ENCODE results near the gene BPIFA2. TPM values are rescaled to one million over a fixed set of nuclear protein-coding genes. Genes with fewer than 3 reads are reported as not detected.
"Not testable (repeated sequence)": the region's sequence is repeated elsewhere in the genome, so short reads cannot be mapped to it uniquely, and the experiment has no call there.

The BPIFA2 gene
- total RNA-seq, 2 donors from 2014 or later: not detected

- Mint-ChIP-seq H3K9me3 (peaks cover 8% of the 10 kb centered on the region), H3K4me1 (no peaks in the 10 kb centered on the region), H3K4me3 (no peak overlapping the region), H3K27me3 (peaks cover 12% of the 10 kb centered on the region), H3K36me3 (ENCODE audit: low read depth) (no peaks in the 10 kb centered on the region), H3K27ac (no peak overlapping the region)
- no peak for ATAC-seq (replicated peaks)
Measured at GRCh38 chr20:33172781-33173180, 4.8 kb downstream of the BPIFA2 start.

- Mint-ChIP-seq H3K27ac (no peak overlapping the region), H3K36me3 (ENCODE audit: low read depth) (no peaks in the 10 kb centered on the region), H3K4me3 (no peak overlapping the region), H3K27me3 (peaks cover 4% of the 10 kb centered on the region), H3K4me1 (no peaks in the 10 kb centered on the region), H3K9me3 (no peaks in the 10 kb centered on the region)
- ATAC-seq (replicated peaks): no peak
Measured at GRCh38 chr20:33175123-33175522, 7.2 kb downstream of the BPIFA2 start.

GRCh38 chr20:33176101-33176500, 8.1 kb downstream of the BPIFA2 start:
- no peaks in the 10 kb centered on the region for H3K36me3 Mint-ChIP-seq (ENCODE audit: low read depth)
- H3K27me3 Mint-ChIP-seq: peaks cover 3% of the 10 kb centered on the region
- H3K4me1 Mint-ChIP-seq: no peaks in the 10 kb centered on the region
- no peaks in the 10 kb centered on the region for H3K9me3 Mint-ChIP-seq
- H3K27ac Mint-ChIP-seq: no peak overlapping the region
- ATAC-seq (replicated peaks): no peak
- H3K4me3 Mint-ChIP-seq: no peak overlapping the region

DNA sequence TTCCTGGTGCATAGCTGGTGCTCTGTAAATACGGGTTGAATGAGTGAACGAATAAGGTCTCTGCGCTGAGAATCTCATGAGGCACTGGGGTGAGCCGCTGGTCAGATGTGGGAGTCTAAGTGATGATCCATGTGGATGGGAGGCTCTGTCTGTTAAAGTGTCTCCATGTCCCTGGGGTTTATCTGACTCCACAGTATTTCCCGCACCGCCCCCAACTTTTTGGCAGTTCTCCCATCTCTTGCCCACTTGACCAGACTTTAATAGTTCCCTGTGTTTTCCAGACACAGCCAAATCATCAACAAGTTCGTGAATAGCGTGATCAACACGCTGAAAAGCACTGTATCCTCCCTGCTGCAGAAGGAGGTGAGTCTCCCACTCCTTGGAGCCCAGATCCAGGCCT, 9.9 kb downstream of the BPIFA2 start:
- Mint-ChIP-seq H3K27ac (no peak overlapping the region), H3K27me3 (no peaks in the 10 kb centered on the region), H3K4me3 (no peak overlapping the region), H3K36me3 (ENCODE audit: low read depth) (no peaks in the 10 kb centered on the region), H3K9me3 (no peaks in the 10 kb centered on the region), H3K4me1 (no peaks in the 10 kb centered on the region)
- no peak for ATAC-seq (replicated peaks)

DNA sequence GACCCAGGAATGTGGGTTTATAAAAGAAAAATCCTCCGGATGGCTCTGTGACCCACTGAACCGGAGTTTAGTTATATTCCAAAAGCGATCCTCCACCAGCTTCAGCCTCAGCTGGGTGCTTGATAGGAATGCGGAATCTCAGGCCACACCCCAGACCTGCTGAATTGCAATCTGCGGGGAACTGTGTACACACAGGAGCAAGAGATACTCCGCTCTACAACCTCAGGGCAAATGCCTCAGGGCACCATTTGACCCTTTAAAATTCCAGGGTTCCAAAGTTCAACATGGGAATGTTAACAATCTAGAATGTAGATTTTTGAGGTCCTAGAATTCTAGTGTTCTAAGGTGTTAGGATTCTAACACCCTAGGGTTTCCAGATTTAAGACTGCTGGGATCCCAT, 10.8 kb downstream of the BPIFA2 start:
- Mint-ChIP-seq H3K27ac (no peak overlapping the region), H3K4me3 (no peak overlapping the region), H3K9me3 (no peaks in the 10 kb centered on the region), H3K4me1 (no peaks in the 10 kb centered on the region), H3K36me3 (ENCODE audit: low read depth) (no peaks in the 10 kb centered on the region), H3K27me3 (no peaks in the 10 kb centered on the region)
- no peak for ATAC-seq (replicated peaks)

- H3K4me1 Mint-ChIP-seq: no peaks in the 10 kb centered on the region
- H3K9me3 Mint-ChIP-seq: no peaks in the 10 kb centered on the region
- no peak overlapping the region for H3K4me3 Mint-ChIP-seq
- no peak overlapping the region for H3K27ac Mint-ChIP-seq
- no peak for ATAC-seq (replicated peaks)
- H3K36me3 Mint-ChIP-seq (ENCODE audit: low read depth): no peaks in the 10 kb centered on the region
- H3K27me3 Mint-ChIP-seq: no peaks in the 10 kb centered on the region
Measured at GRCh38 chr20:33180169-33180568, 12.2 kb downstream of the BPIFA2 start.

- H3K27ac Mint-ChIP-seq: no peak overlapping the region
- ATAC-seq (replicated peaks): no peak
- H3K36me3 Mint-ChIP-seq (ENCODE audit: low read depth): no peaks in the 10 kb centered on the region
- H3K9me3 Mint-ChIP-seq: no peaks in the 10 kb centered on the region
- H3K4me1 Mint-ChIP-seq: no peaks in the 10 kb centered on the region
- no peak overlapping the region for H3K4me3 Mint-ChIP-seq
- H3K27me3 Mint-ChIP-seq: no peaks in the 10 kb centered on the region
Measured at GRCh38 chr20:33181482-33182093, 13.6 kb downstream of the BPIFA2 start.

DNA sequence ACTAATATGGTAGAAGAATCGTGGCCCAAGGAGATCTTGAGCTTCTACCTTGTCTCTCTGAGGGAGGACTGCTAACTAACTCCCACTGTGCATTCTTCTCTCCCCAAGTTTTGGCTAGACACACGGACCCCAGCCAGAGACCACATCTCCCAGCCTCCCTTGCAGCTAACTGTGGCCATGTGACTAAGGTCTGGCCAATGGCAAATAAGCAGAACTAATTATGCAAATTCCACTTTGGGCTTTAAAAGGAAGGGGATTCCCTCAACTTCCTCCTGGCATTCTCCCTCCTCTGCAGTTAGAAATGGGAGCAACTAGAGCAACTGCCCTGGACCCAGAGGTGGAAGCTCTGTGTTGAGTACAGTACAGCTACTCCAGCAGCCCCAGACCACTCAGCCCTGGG, 15.4 kb downstream of the BPIFA2 start:
- H3K27me3 Mint-ChIP-seq: no peaks in the 10 kb centered on the region
- no peak overlapping the region for H3K27ac Mint-ChIP-seq
- H3K36me3 Mint-ChIP-seq (ENCODE audit: low read depth): no peaks in the 10 kb centered on the region
- H3K9me3 Mint-ChIP-seq: no peaks in the 10 kb centered on the region
- ATAC-seq (replicated peaks): no peak
- H3K4me3 Mint-ChIP-seq: no peak overlapping the region
- no peaks in the 10 kb centered on the region for H3K4me1 Mint-ChIP-seq

DNA sequence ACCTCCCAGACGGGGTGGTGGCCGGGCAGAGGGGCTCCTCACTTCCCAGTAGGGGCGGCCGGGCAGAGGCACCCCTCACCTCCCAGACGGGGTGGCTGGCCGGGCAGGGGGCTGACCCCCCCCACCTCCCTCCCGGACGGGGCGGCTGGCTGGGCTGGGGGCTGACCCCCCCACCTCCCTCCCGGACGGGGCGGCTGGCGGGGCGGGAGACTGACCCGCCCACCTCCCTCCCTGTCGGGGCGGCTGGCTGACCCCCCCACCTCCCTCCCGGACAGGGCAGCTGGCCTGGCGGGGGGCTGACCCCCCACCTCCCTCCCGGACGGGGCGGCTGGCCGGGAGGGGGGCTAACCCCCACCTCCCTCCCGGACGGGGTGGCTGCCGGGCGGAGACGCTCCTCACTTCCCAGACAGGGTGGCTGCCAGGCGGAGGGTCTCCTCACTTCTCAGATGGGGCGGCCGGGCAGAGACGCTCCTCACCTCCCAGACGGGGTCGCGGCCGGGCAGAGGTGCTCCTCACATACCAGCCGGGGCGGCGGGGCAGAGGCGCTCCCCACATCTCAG, 17.2 kb downstream of the BPIFA2 start:
- not testable (repeated sequence) for ATAC-seq (replicated peaks); H3K27me3 Mint-ChIP-seq; H3K9me3 Mint-ChIP-seq; H3K36me3 Mint-ChIP-seq (ENCODE audit: low read depth); H3K27ac Mint-ChIP-seq; H3K4me3 Mint-ChIP-seq; H3K4me1 Mint-ChIP-seq

- Mint-ChIP-seq H3K4me3 (no peak overlapping the region), H3K27ac (no peak overlapping the region), H3K4me1 (no peaks in the 10 kb centered on the region), H3K27me3 (peaks cover 3% of the 10 kb centered on the region), H3K9me3 (no peaks in the 10 kb centered on the region), H3K36me3 (ENCODE audit: low read depth) (no peaks in the 10 kb centered on the region)
- ATAC-seq (replicated peaks): no peak
Measured at GRCh38 chr20:33187491-33187890, 19.5 kb downstream of the BPIFA2 start.

DNA sequence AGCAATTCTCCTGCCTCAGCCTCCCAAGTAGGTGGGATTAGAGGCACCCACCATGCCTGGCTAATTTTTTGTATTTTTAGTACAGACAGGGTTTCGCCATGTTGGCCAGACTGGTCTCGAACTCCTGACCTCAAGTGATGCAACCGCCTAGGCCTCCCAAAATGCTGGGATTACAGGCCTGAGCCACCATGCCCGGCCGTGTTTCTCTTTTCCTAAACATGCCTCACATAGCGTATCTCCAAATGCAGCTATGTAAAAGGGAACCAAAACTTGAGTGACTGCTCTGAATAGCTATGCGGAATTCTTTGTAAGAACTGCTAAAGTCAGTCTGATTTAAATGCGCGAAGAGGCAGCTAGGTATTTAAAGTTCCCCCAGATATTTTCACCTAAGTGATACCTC, 20.5 kb downstream of the BPIFA2 start:
- Mint-ChIP-seq H3K4me1 (no peaks in the 10 kb centered on the region), H3K9me3 (no peaks in the 10 kb centered on the region), H3K4me3 (no peak overlapping the region), H3K27ac (no peak overlapping the region), H3K36me3 (ENCODE audit: low read depth) (no peaks in the 10 kb centered on the region), H3K27me3 (peaks cover 5% of the 10 kb centered on the region)
- ATAC-seq (replicated peaks): no peak

DNA sequence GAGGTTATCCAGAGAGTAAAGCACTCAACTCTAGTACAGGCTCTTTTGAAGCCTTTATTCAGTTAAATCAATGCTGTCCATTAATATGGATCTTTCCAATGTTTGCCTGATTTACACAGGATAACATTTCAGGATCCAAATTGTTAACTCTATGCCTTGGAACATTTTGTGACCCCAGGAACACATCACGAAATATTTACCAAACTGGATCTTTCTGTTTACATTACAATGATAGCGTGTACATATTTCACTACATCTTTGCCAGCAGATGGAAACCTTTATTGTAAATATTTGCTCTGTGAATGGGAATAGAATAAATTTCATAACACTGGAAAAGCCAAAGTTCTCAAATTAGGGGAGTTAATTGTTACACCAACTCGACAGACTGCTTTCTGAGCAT, 23.5 kb downstream of the BPIFA2 start:
- ATAC-seq (replicated peaks): no peak
- Mint-ChIP-seq H3K27me3 (peaks cover 13% of the 10 kb centered on the region), H3K4me1 (no peaks in the 10 kb centered on the region), H3K36me3 (ENCODE audit: low read depth) (no peaks in the 10 kb centered on the region), H3K4me3 (no peak overlapping the region), H3K9me3 (no peaks in the 10 kb centered on the region), H3K27ac (no peak overlapping the region)

DNA sequence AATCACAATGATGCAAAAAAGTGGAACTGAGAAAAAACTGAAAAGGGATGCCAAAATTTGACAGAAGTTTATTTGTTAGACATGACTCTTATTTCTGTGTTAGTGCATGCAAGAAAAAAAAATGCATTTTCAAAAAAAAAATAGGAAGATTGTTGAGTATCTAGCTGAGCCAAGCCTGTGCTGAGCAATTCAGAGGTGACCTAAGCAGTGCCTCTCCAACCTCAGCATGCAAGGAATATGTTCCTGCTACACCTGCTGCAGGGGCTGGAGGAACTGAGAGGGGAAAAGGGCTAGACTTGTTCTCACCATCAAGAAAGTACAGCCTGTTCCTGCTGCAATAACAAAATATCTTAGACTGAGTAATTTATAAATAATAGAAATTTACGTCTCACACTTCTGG, 24.0 kb downstream of the BPIFA2 start:
- ATAC-seq (replicated peaks): no peak
- Mint-ChIP-seq H3K27me3 (peaks cover 13% of the 10 kb centered on the region), H3K4me3 (no peak overlapping the region), H3K9me3 (no peaks in the 10 kb centered on the region), H3K4me1 (no peaks in the 10 kb centered on the region), H3K27ac (no peak overlapping the region), H3K36me3 (ENCODE audit: low read depth) (no peaks in the 10 kb centered on the region)

DNA sequence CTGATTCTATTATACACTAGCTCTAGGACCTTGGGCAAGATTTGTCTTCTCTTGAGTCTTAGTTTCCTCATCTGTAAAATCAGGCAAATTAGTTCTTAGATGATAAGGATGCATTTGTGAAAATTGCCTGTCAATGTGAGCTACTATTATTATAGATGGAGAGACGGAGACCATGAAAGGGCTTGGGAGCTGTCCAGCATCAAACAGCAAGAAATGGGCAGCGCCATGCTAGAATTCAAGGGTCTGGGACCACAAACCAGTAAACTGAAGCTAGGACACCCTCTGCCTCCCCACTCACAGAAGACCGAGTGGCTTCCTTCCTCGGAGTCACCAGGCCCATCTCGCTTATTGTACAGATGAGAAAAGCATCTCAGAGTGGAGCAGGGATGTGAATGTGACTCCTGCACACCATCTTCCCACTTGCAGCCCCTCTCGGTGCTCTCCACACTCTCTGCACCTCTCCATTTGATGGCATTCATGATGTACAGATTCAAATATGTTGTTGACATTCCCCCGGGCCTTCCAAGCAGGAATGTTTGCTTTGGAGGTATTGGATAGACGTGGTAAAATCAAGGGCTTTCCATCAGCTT, 25.0 kb downstream of the BPIFA2 start:
- no peak for ATAC-seq (replicated peaks)
- Mint-ChIP-seq H3K9me3 (no peaks in the 10 kb centered on the region), H3K27me3 (peaks cover 13% of the 10 kb centered on the region), H3K27ac (no peak overlapping the region), H3K4me1 (no peaks in the 10 kb centered on the region), H3K36me3 (ENCODE audit: low read depth) (no peaks in the 10 kb centered on the region), H3K4me3 (no peak overlapping the region)

DNA sequence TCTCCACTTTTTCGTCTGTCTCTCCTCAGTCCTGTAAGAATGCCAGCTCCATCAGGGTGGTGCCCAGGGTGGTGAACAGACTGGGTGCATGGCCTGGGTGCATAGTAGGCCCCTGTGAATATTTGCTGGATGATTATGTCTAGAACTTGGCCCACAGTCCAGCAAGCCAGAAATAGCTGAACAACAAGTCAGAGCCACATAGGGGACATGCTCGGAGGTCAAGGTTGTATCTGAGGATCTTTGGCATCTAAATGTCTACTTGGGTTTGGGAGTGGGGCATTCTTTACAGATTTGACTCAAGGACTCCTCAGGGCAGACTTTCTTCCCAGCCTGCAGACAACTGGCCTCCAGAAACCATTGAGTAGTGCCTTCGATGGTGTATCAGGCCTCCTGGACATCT, 31.1 kb downstream of the BPIFA2 start:
- no peaks in the 10 kb centered on the region for H3K4me1 Mint-ChIP-seq
- H3K27ac Mint-ChIP-seq: no peak overlapping the region
- H3K4me3 Mint-ChIP-seq: no peak overlapping the region
- peaks cover 19% of the 10 kb centered on the region for H3K27me3 Mint-ChIP-seq
- H3K36me3 Mint-ChIP-seq (ENCODE audit: low read depth): no peaks in the 10 kb centered on the region
- ATAC-seq (replicated peaks): no peak
- no peaks in the 10 kb centered on the region for H3K9me3 Mint-ChIP-seq
